GM12873 (cell line): ENCODE measurements around the gene PLD1.

Source experiments
- CTCF ChIP-seq: IDR thresholded peaks from 2 replicates; pipeline ENCODE4 v1.5.1; 2012; ENCODE audit warnings: low read depth, mild to moderate bottlenecking, moderate library complexity, low read length, control low read depth; ENCODE audit not compliant: insufficient read depth; ENCODE audit errors: missing control alignments

PLD1 gene

GRCh38 chr3:171658841-171659240, 151.4 kb downstream of the PLD1 start:
- TF ChIP-seq CTCF: no peak

- no peak for TF ChIP-seq CTCF
Measured at GRCh38 chr3:171654809-171655208, 155.5 kb downstream of the PLD1 start.

- no peak for TF ChIP-seq CTCF
Measured at GRCh38 chr3:171654326-171654725, 156.0 kb downstream of the PLD1 start.

- TF ChIP-seq CTCF: no peak
Measured at GRCh38 chr3:171653701-171654100, 156.6 kb downstream of the PLD1 start.

GRCh38 chr3:171652932-171653331, 157.4 kb downstream of the PLD1 start:
- TF ChIP-seq CTCF: no peak

GRCh38 chr3:171649911-171650592, 160.2 kb downstream of the PLD1 start:
- TF ChIP-seq CTCF: no peak

GRCh38 chr3:171649267-171649666, 161.0 kb downstream of the PLD1 start:
- no peak for TF ChIP-seq CTCF
